Transverse colon (tissue), 4 donors: ENCODE data around the gene MPIG6B.
A peak's percentile ranks its signal among the peaks of the same experiment; 100 is the strongest.

Experiments
- EP300 ChIP-seq: sonication (generic); formaldehyde crosslinking; IDR thresholded peaks from one replicate; pipeline ENCODE4 v1.6.1; 2017; ENCODE audit warnings: antibody characterized with exemption, low read depth
- POLR2A ChIP-seq: fragments of 450-650 bp; IDR thresholded peaks from one replicate; pipeline ENCODE4 v1.6.1; 2016; ENCODE audit warnings: antibody characterized with exemption, mild to moderate bottlenecking, moderate library complexity
- POLR2AphosphoS5 ChIP-seq, 3 donors: sonication (generic); formaldehyde crosslinking; IDR thresholded peaks; one replicate each; pipeline ENCODE4 v1.6.1; 2016; ENCODE audit warnings: antibody characterized with exemption in 3 of 3
- TF ChIP-seq, protein P1 (sequence below), 5 experiments: fragments of 200-600 bp in 3 of 5; fragments of 450-650 bp in 2 of 5; sonication (generic) in 3 of 5; IDR thresholded peaks; 1 replicate in 2 of 5; 2 replicates in 3 of 5; pipeline ENCODE4 v1.5.1; 2016 to 2017; ENCODE audit warnings: antibody characterized with exemption in 5 of 5, inconsistent platforms in 3 of 5, mild to moderate bottlenecking in 2 of 5, moderate library complexity in 1 of 5

DNA sequence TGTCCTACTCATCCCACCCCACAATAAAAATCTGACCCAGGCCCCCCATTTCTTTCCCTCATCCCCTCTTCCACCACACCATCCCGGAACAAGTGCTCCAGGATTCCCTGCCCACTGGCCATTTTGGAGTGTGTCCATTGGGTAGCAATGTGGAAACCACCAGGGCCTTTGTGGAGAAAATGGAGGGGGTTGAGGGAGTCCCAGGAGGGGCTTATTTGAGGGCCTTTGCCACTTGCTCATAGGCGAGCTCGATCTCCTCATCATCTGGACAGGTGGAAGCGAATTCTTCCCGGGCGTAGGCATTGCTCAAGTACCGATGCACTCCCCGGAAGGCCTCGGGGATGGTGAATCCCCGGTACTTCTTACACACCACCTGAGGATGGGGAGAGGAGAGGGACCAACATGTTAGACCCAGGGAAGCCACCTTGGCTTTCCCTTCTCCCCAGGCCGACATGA is 7.5 kb downstream of the MPIG6B start:
- TF ChIP-seq, protein P1, sequence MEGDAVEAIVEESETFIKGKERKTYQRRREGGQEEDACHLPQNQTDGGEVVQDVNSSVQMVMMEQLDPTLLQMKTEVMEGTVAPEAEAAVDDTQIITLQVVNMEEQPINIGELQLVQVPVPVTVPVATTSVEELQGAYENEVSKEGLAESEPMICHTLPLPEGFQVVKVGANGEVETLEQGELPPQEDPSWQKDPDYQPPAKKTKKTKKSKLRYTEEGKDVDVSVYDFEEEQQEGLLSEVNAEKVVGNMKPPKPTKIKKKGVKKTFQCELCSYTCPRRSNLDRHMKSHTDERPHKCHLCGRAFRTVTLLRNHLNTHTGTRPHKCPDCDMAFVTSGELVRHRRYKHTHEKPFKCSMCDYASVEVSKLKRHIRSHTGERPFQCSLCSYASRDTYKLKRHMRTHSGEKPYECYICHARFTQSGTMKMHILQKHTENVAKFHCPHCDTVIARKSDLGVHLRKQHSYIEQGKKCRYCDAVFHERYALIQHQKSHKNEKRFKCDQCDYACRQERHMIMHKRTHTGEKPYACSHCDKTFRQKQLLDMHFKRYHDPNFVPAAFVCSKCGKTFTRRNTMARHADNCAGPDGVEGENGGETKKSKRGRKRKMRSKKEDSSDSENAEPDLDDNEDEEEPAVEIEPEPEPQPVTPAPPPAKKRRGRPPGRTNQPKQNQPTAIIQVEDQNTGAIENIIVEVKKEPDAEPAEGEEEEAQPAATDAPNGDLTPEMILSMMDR (IDR thresholded peaks at IDR 0.05), result no peak
- TF ChIP-seq EP300 (no peak), POLR2A (no peak), POLR2AphosphoS5 (IDR thresholded peaks at IDR 0.05) (peak in 1 of 3 donors; percentile 16)
